K562 (cell line): ENCODE data around the gene LCN15. TPM values are rescaled to one million over a fixed set of nuclear protein-coding genes. Genes with fewer than 3 reads are reported as not detected.

Source experiments
- KDM1A ChIP-seq, 2 experiments: fragments of 450-650 bp; IDR thresholded peaks; 2 replicates each; pipeline ENCODE4 v1.6.1; 2016; ENCODE audit warnings: mild to moderate bottlenecking in 2 of 2
- KLF10 ChIP-seq: fragments of 250-450 bp; sonication (Bioruptor Pico); IDR thresholded peaks from 2 replicates; pipeline ENCODE4 v1.6.1; 2021; ENCODE audit warnings: matching md5 sums
- MAZ ChIP-seq, 2 experiments: fragments of 450-650 bp in 1 of 2; sonication (generic) in 1 of 2; formaldehyde crosslinking; IDR thresholded peaks in 1 of 2; conservative IDR thresholded peaks in 1 of 2; 2 replicates each; pipeline versions ENCODE4 v1.4.0 to v1.5.0; 2020; ENCODE audit warnings: mild to moderate bottlenecking in 1 of 2, missing genetic modification reagents in 1 of 2
- PRMT5 ChIP-seq: sonication (generic); formaldehyde crosslinking; IDR thresholded peaks from 2 replicates; pipeline ENCODE4 v1.5.0; 2020; ENCODE audit warnings: missing genetic modification reagents
- SMARCA5 ChIP-seq: fragments of 450-650 bp; IDR thresholded peaks from 2 replicates; pipeline ENCODE4 v1.6.1; 2016
- SMARCB1 ChIP-seq: IDR thresholded peaks from 2 replicates; pipeline ENCODE4 v1.6.1; 2011; ENCODE audit warnings: improper control_type of control experiment, low read depth; ENCODE audit not compliant: insufficient read length
- SMC3 ChIP-seq: conservative IDR thresholded peaks from 2 replicates; pipeline ENCODE4 v1.6.1; 2011; ENCODE audit warnings: low read depth, low read length, improper control_type of control experiment; ENCODE audit not compliant: insufficient read depth
- TAF7 ChIP-seq: fragments of 450-650 bp; IDR thresholded peaks from 2 replicates; pipeline ENCODE4 v1.6.1; 2016; ENCODE audit warnings: missing genetic modification characterization, missing compliant biosample characterization
- TRIM28 ChIP-seq: fragments of 450-650 bp; IDR thresholded peaks from 2 replicates; pipeline ENCODE4 v1.6.1; 2017
- ZBTB9 ChIP-seq: fragments of 450-650 bp; formaldehyde crosslinking; IDR thresholded peaks from 2 replicates; pipeline ENCODE4 v1.4.0; 2020; ENCODE audit warnings: mild to moderate bottlenecking, moderate library complexity
- ZNF740 ChIP-seq, 3 experiments: fragments of 200-800 bp in 1 of 3; sonication (Bioruptor generic) in 1 of 3; sonication (generic) in 1 of 3; formaldehyde crosslinking in 1 of 3; IDR thresholded peaks; 2 replicates each; pipeline versions ENCODE4 v1.6.1 to v1.8.0; 2016 to 2022; ENCODE audit warnings: mild to moderate bottlenecking in 2 of 3, missing compliant biosample characterization in 2 of 3, missing genetic modification characterization in 2 of 3, missing genetic modification reagents in 1 of 3
- polyA plus RNA-seq, 8 experiments: library from polyadenylated mRNA; depleted of rRNA in 4 of 8; stranded (reverse) in 5 of 8; unstranded in 3 of 8; fragments of >200 nt; fragmentation: Nextera tagmentation in 2 of 8; fragmentation: Illumina TruSeq in 1 of 8; extraction: Ambion mirVana in 2 of 8; extraction: Trizol in 1 of 8; gene quantifications; 2 replicates each; pipeline versions ENCODE4 v1.2.1 to v1.2.3, GENCODE V29; 2011 to 2014; ENCODE audit warnings: inconsistent platforms in 1 of 8, missing spikeins in 1 of 8
- total RNA-seq, 7 experiments: library from RNA; depleted of rRNA in 6 of 7; stranded (reverse); fragments of >200 nt in 6 of 7; fragmentation: Illumina TruSeq in 2 of 7; extraction: Trizol in 2 of 7; gene quantifications; 2 replicates each; pipeline versions ENCODE4 v1.2.1 to v1.2.3, GENCODE V29; 2011 to 2021; ENCODE audit warnings: low replicate concordance in 1 of 7
- TF ChIP-seq, protein P1 (sequence below), 3 experiments: fragments of 200-800 bp in 1 of 3; fragments of 250-450 bp in 1 of 3; fragments of 450-650 bp in 1 of 3; sonication (Bioruptor Pico) in 1 of 3; sonication (Bioruptor generic) in 1 of 3; formaldehyde crosslinking in 1 of 3; IDR thresholded peaks; 2 replicates each; pipeline versions ENCODE4 v1.6.1 to v1.8.0; 2016 to 2022; ENCODE audit warnings: mild to moderate bottlenecking in 2 of 3, missing genetic modification characterization in 2 of 3, missing compliant biosample characterization in 1 of 3, moderate library complexity in 1 of 3
- TF ChIP-seq, protein P2 (sequence below), 2 experiments: fragments of 450-650 bp; IDR thresholded peaks; 2 replicates each; pipeline ENCODE4 v1.6.1; 2018; ENCODE audit warnings: mild to moderate bottlenecking in 2 of 2, low read depth in 1 of 2; ENCODE audit not compliant: partially characterized antibody in 2 of 2
- TF ChIP-seq, protein P3 (sequence below): fragments of 450-650 bp; formaldehyde crosslinking; IDR thresholded peaks from 2 replicates; pipeline ENCODE4 v1.4.0; 2022; ENCODE audit warnings: missing genetic modification characterization

Gene LCN15
- total and polyA plus RNA-seq, 9 of the 15 experiments (the other 6 are each of a cell fraction or from before 2014, with no cell fraction given): 0.66 TPM; not detected in 8

- TF ChIP-seq ZNF740 (CRISPR knock-in tag; IDR thresholded peaks at IDR 0.05) (no peak), ZNF740 (tag; IDR thresholded peaks at IDR 0.05) (peak in 1 of 2 experiments; percentile 56; a peak in 1 of 4 replicates), ZBTB9 (CRISPR knock-in tag) (0 out of 2 replicates have a peak, but pooled peaks have one; percentile 16), TAF7 (no peak), SMC3 (0 out of 2 replicates have a peak, but pooled peaks have one; percentile 26), MAZ (CRISPR knock-in tag; conservative IDR thresholded peaks at IDR 0.05 in 1 of 2, IDR thresholded peaks at IDR 0.05 in 1 of 2) (peak in 1 of 2 experiments; percentile 63; a peak in 1 of 4 replicates), SMARCA5 (no peak), TRIM28 (no peak), PRMT5 (CRISPR knock-in tag) (no peak), KLF10 (no peak), SMARCB1 (no peak), KDM1A (IDR thresholded peaks at IDR 0.05) (peak; percentile 6 to 47; a peak in 1 of 4 replicates)
- TF ChIP-seq, protein P1, sequence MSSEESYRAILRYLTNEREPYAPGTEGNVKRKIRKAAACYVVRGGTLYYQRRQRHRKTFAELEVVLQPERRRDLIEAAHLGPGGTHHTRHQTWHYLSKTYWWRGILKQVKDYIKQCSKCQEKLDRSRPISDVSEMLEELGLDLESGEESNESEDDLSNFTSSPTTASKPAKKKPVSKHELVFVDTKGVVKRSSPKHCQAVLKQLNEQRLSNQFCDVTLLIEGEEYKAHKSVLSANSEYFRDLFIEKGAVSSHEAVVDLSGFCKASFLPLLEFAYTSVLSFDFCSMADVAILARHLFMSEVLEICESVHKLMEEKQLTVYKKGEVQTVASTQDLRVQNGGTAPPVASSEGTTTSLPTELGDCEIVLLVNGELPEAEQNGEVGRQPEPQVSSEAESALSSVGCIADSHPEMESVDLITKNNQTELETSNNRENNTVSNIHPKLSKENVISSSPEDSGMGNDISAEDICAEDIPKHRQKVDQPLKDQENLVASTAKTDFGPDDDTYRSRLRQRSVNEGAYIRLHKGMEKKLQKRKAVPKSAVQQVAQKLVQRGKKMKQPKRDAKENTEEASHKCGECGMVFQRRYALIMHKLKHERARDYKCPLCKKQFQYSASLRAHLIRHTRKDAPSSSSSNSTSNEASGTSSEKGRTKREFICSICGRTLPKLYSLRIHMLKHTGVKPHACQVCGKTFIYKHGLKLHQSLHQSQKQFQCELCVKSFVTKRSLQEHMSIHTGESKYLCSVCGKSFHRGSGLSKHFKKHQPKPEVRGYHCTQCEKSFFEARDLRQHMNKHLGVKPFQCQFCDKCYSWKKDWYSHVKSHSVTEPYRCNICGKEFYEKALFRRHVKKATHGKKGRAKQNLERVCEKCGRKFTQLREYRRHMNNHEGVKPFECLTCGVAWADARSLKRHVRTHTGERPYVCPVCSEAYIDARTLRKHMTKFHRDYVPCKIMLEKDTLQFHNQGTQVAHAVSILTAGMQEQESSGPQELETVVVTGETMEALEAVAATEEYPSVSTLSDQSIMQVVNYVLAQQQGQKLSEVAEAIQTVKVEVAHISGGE (CRISPR knock-in tag; IDR thresholded peaks at IDR 0.05): peak in 1 of 3 experiments; percentile 43; a peak in 1 of 6 replicates
- TF ChIP-seq, protein P2, sequence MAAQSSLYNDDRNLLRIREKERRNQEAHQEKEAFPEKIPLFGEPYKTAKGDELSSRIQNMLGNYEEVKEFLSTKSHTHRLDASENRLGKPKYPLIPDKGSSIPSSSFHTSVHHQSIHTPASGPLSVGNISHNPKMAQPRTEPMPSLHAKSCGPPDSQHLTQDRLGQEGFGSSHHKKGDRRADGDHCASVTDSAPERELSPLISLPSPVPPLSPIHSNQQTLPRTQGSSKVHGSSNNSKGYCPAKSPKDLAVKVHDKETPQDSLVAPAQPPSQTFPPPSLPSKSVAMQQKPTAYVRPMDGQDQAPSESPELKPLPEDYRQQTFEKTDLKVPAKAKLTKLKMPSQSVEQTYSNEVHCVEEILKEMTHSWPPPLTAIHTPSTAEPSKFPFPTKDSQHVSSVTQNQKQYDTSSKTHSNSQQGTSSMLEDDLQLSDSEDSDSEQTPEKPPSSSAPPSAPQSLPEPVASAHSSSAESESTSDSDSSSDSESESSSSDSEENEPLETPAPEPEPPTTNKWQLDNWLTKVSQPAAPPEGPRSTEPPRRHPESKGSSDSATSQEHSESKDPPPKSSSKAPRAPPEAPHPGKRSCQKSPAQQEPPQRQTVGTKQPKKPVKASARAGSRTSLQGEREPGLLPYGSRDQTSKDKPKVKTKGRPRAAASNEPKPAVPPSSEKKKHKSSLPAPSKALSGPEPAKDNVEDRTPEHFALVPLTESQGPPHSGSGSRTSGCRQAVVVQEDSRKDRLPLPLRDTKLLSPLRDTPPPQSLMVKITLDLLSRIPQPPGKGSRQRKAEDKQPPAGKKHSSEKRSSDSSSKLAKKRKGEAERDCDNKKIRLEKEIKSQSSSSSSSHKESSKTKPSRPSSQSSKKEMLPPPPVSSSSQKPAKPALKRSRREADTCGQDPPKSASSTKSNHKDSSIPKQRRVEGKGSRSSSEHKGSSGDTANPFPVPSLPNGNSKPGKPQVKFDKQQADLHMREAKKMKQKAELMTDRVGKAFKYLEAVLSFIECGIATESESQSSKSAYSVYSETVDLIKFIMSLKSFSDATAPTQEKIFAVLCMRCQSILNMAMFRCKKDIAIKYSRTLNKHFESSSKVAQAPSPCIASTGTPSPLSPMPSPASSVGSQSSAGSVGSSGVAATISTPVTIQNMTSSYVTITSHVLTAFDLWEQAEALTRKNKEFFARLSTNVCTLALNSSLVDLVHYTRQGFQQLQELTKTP (IDR thresholded peaks at IDR 0.05; ENCODE audit: low read depth in 1 of 2, partially characterized antibody in 2 of 2): no peak
- TF ChIP-seq, protein P3, sequence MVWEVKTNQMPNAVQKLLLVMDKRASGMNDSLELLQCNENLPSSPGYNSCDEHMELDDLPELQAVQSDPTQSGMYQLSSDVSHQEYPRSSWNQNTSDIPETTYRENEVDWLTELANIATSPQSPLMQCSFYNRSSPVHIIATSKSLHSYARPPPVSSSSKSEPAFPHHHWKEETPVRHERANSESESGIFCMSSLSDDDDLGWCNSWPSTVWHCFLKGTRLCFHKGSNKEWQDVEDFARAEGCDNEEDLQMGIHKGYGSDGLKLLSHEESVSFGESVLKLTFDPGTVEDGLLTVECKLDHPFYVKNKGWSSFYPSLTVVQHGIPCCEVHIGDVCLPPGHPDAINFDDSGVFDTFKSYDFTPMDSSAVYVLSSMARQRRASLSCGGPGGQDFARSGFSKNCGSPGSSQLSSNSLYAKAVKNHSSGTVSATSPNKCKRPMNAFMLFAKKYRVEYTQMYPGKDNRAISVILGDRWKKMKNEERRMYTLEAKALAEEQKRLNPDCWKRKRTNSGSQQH (CRISPR knock-in tag): no peak
These were observed 20.1 kb upstream of the LCN15 start (continued) for GRCh38 chr9:136784249-136784996.
